ENCODE data around the gene WDR90. TPM values are rescaled to one million over a fixed set of nuclear protein-coding genes. Genes with fewer than 3 reads are reported as not detected.

The WDR90 gene
- total and polyA plus RNA-seq, 2 donors from 2014 or later, result 10.6 to 51.6 TPM

GRCh38 chr16:630815-631405, 18.3 kb upstream of the WDR90 start, which contains the start of gene WFIKKN1:
WFIKKN1 (plus strand) TSS chr16:630985; CDS start chr16:631254, 269 bp downstream.
- Histone ChIP-seq H3K27ac (ENCODE audit: low read depth in 2 of 2, low read length in 2 of 2) (no peak within 1 kb of the TSS), H3K36me3 (ENCODE audit: control insufficient read depth in 2 of 3, insufficient read depth in 3 of 3, low read length in 3 of 3) (peaks cover 0 to 6% (median 0%) of the 10 kb centered on the region in 3 donors), H3K9ac (ENCODE audit: low read length in 3 of 3) (no peak within 1 kb of the TSS), H3K9me3 (ENCODE audit: control insufficient read depth in 2 of 3, insufficient read depth in 1 of 3, low read length in 3 of 3) (no peaks in the 10 kb centered on the region), H3K4me1 (ENCODE audit: control insufficient read depth in 2 of 3, insufficient read depth in 2 of 3, low read depth in 1 of 3, low read length in 3 of 3) (peaks cover 0 to 33% (median 12%) of the 10 kb centered on the region in 3 donors), H3K27me3 (ENCODE audit: control insufficient read depth, insufficient read depth, low read length) (no peaks in the 10 kb centered on the region), H3K4me3 (ENCODE audit: low read length in 3 of 3) (no peak within 1 kb of the TSS)
- no peak for TF ChIP-seq CTCF (IDR thresholded peaks at IDR 0.05; ENCODE audit: borderline replicate concordance, extremely low read depth, insufficient read depth)
- DNase-seq (peak; percentile 62 to 85 (median 76)), FAIRE-seq (no peak)
- intact Hi-C loops (cut with DNase I), result no loop called here

- no peak for TF ChIP-seq CTCF (IDR thresholded peaks at IDR 0.05; ENCODE audit: borderline replicate concordance, extremely low read depth, insufficient read depth)
- Histone ChIP-seq H3K36me3 (ENCODE audit: control insufficient read depth in 2 of 3, insufficient read depth in 3 of 3, low read length in 3 of 3) (peaks cover 0 to 4% (median 0%) of the 10 kb centered on the region in 3 donors), H3K27ac (ENCODE audit: low read depth in 2 of 2, low read length in 2 of 2) (no peak overlapping the region), H3K27me3 (ENCODE audit: control insufficient read depth, insufficient read depth, low read length) (no peaks in the 10 kb centered on the region), H3K4me1 (ENCODE audit: control insufficient read depth in 2 of 3, insufficient read depth in 2 of 3, low read depth in 1 of 3, low read length in 3 of 3) (peaks cover 0 to 33% (median 12%) of the 10 kb centered on the region in 3 donors), H3K9me3 (ENCODE audit: control insufficient read depth in 2 of 3, insufficient read depth in 1 of 3, low read length in 3 of 3) (no peaks in the 10 kb centered on the region), H3K4me3 (ENCODE audit: low read length in 3 of 3) (no peak overlapping the region), H3K9ac (ENCODE audit: low read length in 3 of 3) (no peak overlapping the region)
- intact Hi-C loops (cut with DNase I), result no loop called here
- DNase-seq, result no peak
- FAIRE-seq, result no peak
Observed at GRCh38 chr16:631808-632358, 17.3 kb upstream of the WDR90 start.

- no peaks in the 10 kb centered on the region for H3K27me3 ChIP-seq (ENCODE audit: control insufficient read depth, insufficient read depth, low read length)
- no peak overlapping the region for H3K4me3 ChIP-seq (ENCODE audit: low read length in 3 of 3)
- peaks cover 0 to 38% (median 12%) of the 10 kb centered on the region in 3 donors for H3K4me1 ChIP-seq (ENCODE audit: control insufficient read depth in 2 of 3, insufficient read depth in 2 of 3, low read depth in 1 of 3, low read length in 3 of 3)
- H3K9me3 ChIP-seq (ENCODE audit: control insufficient read depth in 2 of 3, insufficient read depth in 1 of 3, low read length in 3 of 3), result no peaks in the 10 kb centered on the region
- no peaks in the 10 kb centered on the region for H3K36me3 ChIP-seq (ENCODE audit: control insufficient read depth in 2 of 3, insufficient read depth in 3 of 3, low read length in 3 of 3)
- intact Hi-C loops (cut with DNase I), result no loop called here
- FAIRE-seq, result no peak
- peak in 2 of 5 donors; percentile 56 to 76 for DNase-seq
- H3K27ac ChIP-seq (ENCODE audit: low read depth in 2 of 2, low read length in 2 of 2), result no peak overlapping the region
- no peak for TF ChIP-seq CTCF (IDR thresholded peaks at IDR 0.05; ENCODE audit: borderline replicate concordance, extremely low read depth, insufficient read depth)
- H3K9ac ChIP-seq (ENCODE audit: low read length in 3 of 3), result no peak overlapping the region
Observed at GRCh38 chr16:632486-633335, 16.5 kb upstream of the WDR90 start.

All from kidney (tissue), 14 donors.